Suprapubic skin (tissue), 4 donors: ENCODE results near the gene KCNN1. TPM values are rescaled to one million over a fixed set of nuclear protein-coding genes. Genes with fewer than 3 reads are reported as not detected.

Source experiments
- DNase-seq, 2 donors: peaks; one replicate each; pipeline ENCODE4 v3.0.0-alpha.2; 2019; ENCODE audit warnings: low spot score in 2 of 2
- H3K27ac ChIP-seq: fragments of 200-600 bp; sonication (generic); one replicate; pipeline ENCODE4 v1.5.1; 2019
- H3K27me3 ChIP-seq: fragments of 200-600 bp; sonication (generic); one replicate; pipeline ENCODE4 v1.5.1; 2019
- H3K36me3 ChIP-seq: fragments of 200-600 bp; sonication (generic); one replicate; pipeline ENCODE4 v1.5.1; 2019
- H3K4me1 ChIP-seq: fragments of 200-600 bp; sonication (generic); one replicate; pipeline ENCODE4 v1.5.1; 2019
- H3K4me3 ChIP-seq: fragments of 200-600 bp; sonication (generic); one replicate; pipeline ENCODE4 v1.5.1; 2019; ENCODE audit warnings: mild to moderate bottlenecking
- H3K9me3 ChIP-seq: fragments of 200-600 bp; sonication (generic); one replicate; pipeline ENCODE4 v1.5.1; 2019
- CTCF ChIP-seq, 2 donors: fragments of 200-600 bp in 1 of 2; fragments of 450-650 bp in 1 of 2; sonication (generic) in 1 of 2; IDR thresholded peaks; one replicate each; pipeline ENCODE4 v1.5.1; 2016 to 2019; ENCODE audit warnings: antibody characterized with exemption in 2 of 2, mild to moderate bottlenecking in 1 of 2, moderate library complexity in 1 of 2
- EP300 ChIP-seq: sonication (generic); formaldehyde crosslinking; IDR thresholded peaks from one replicate; pipeline ENCODE4 v1.6.1; 2017; ENCODE audit warnings: antibody characterized with exemption
- POLR2A ChIP-seq, 2 donors: fragments of 450-650 bp; IDR thresholded peaks; one replicate each; pipeline ENCODE4 v1.6.1; 2017; ENCODE audit warnings: antibody characterized with exemption in 2 of 2, mild to moderate bottlenecking in 2 of 2, moderate library complexity in 2 of 2
- POLR2AphosphoS5 ChIP-seq, 3 donors: sonication (generic); formaldehyde crosslinking; IDR thresholded peaks; one replicate each; pipeline ENCODE4 v1.6.1; 2017; ENCODE audit warnings: antibody characterized with exemption in 3 of 3
- WGBS: methylation state at CpG from one replicate; pipeline ENCODE4 v1.1.5; 2018; 5-methylcytosine and 5-hydroxymethylcytosine counted together
- total RNA-seq, 4 donors: library from RNA; depleted of rRNA; stranded (reverse); fragments of >200 nt; gene quantifications; one replicate each; pipeline ENCODE4 v1.1.0, GENCODE V29; 2016

KCNN1 gene
- total RNA-seq, 4 donors from 2014 or later = 0.26 to 0.51 TPM; not detected in 2

GRCh38 chr19:18007917-18008673 lies 41.2 kb downstream of the KCNN1 start, which contains the start of gene ARRDC2:
Gene ARRDC2, plus strand, starts transcription at chr19:18008170. Its CDS starts 141 bp downstream, at chr19:18008311.
- whole genome bisulfite sequencing = 57% methylated on average over 4 of the region's 92 CpGs
- Histone ChIP-seq H3K27me3 (no peaks in the 10 kb centered on the region), H3K36me3 (peaks cover 38% of the 10 kb centered on the region), H3K4me3 (peak within 1 kb of the TSS; percentile 66), H3K27ac (peak within 1 kb of the TSS; percentile 84), H3K9me3 (no peaks in the 10 kb centered on the region), H3K4me1 (peaks cover 30% of the 10 kb centered on the region)
- DNase-seq = peak; percentile 95 to 96
- peak in 1 of 3 donors; percentile 38 for TF ChIP-seq POLR2AphosphoS5 (IDR thresholded peaks at IDR 0.05)
- TF ChIP-seq POLR2A (IDR thresholded peaks at IDR 0.05) = no peak
- no peak for TF ChIP-seq CTCF (IDR thresholded peaks at IDR 0.05)
- no peak for TF ChIP-seq EP300

- WGBS = 93% methylated on average over 5 of the region's 11 CpGs
- Histone ChIP-seq H3K4me1 (peaks cover 36% of the 10 kb centered on the region), H3K27ac (peak overlapping the region; percentile 84), H3K9me3 (no peaks in the 10 kb centered on the region), H3K27me3 (no peaks in the 10 kb centered on the region), H3K4me3 (peak overlapping the region; percentile 66), H3K36me3 (peaks cover 45% of the 10 kb centered on the region)
- DNase-seq = no peak
- TF ChIP-seq POLR2A (IDR thresholded peaks at IDR 0.05) = no peak
- TF ChIP-seq EP300 = no peak
- no peak for TF ChIP-seq POLR2AphosphoS5 (IDR thresholded peaks at IDR 0.05)
- no peak for TF ChIP-seq CTCF (IDR thresholded peaks at IDR 0.05)
Observed at GRCh38 chr19:18008814-18009213, 41.9 kb downstream of the KCNN1 start.

- TF ChIP-seq POLR2AphosphoS5 (IDR thresholded peaks at IDR 0.05) (no peak), POLR2A (IDR thresholded peaks at IDR 0.05) (no peak), EP300 (no peak), CTCF (IDR thresholded peaks at IDR 0.05) (no peak)
- WGBS = 69% methylated on average over 9 of the region's 37 CpGs
- H3K4me3 ChIP-seq = peak overlapping the region; percentile 66
- DNase-seq = no peak
- no peak overlapping the region for H3K27ac ChIP-seq
- no peaks in the 10 kb centered on the region for H3K9me3 ChIP-seq
- H3K27me3 ChIP-seq = no peaks in the 10 kb centered on the region
- H3K4me1 ChIP-seq = peaks cover 42% of the 10 kb centered on the region
- H3K36me3 ChIP-seq = peaks cover 49% of the 10 kb centered on the region
Observed at GRCh38 chr19:18009412-18010066, 42.6 kb downstream of the KCNN1 start.

GRCh38 chr19:18010149-18010548 lies 43.2 kb downstream of the KCNN1 start:
- Histone ChIP-seq H3K36me3 (peaks cover 51% of the 10 kb centered on the region), H3K4me1 (peaks cover 42% of the 10 kb centered on the region)
- WGBS = no CpG with 5 or more reads among the region's 11 CpGs

More at GRCh38 chr19:18010149-18010548, 43.2 kb downstream of the KCNN1 start:
- Histone ChIP-seq H3K27me3 (no peaks in the 10 kb centered on the region), H3K4me3 (peak overlapping the region; percentile 66), H3K27ac (no peak overlapping the region), H3K9me3 (no peaks in the 10 kb centered on the region)
- no peak for DNase-seq
- TF ChIP-seq CTCF (IDR thresholded peaks at IDR 0.05) (no peak), POLR2AphosphoS5 (IDR thresholded peaks at IDR 0.05) (no peak), POLR2A (IDR thresholded peaks at IDR 0.05) (no peak), EP300 (no peak)
